Aorta (tissue), 5 donors: ENCODE results near the gene CETN3. TPM values are rescaled to one million over a fixed set of nuclear protein-coding genes. Genes with fewer than 3 reads are reported as not detected.
A peak's percentile ranks its signal among the peaks of the same experiment; 100 is the strongest.

Source experiments
- ATAC-seq: fragments of 200-7000 bp; cut with Tn5 transposase; one replicate; pipeline ENCODE4 v1.9.1; 2022; ENCODE audit warnings: moderate library complexity; ENCODE audit not compliant: low FRiP score
- DNase-seq, 2 donors: peaks; one replicate each; pipeline ENCODE4 v3.0.0-alpha.2; 2020
- H3K27ac ChIP-seq, 2 donors: one replicate each; pipeline ENCODE4 v1.5.1; 2013; ENCODE audit warnings: low read length in 2 of 2, mild to moderate bottlenecking in 2 of 2, moderate library complexity in 2 of 2, control low read depth in 1 of 2, inconsistent platforms in 1 of 2, low read depth in 1 of 2
- H3K27me3 ChIP-seq, 2 donors: one replicate each; pipeline ENCODE4 v1.6.1; 2013; ENCODE audit warnings: control low read depth in 1 of 2, low read length in 1 of 2, mild to moderate bottlenecking in 1 of 2, moderate library complexity in 1 of 2; ENCODE audit not compliant: insufficient read depth in 2 of 2, control insufficient read depth in 1 of 2
- H3K36me3 ChIP-seq, 2 donors: one replicate each; pipeline ENCODE4 v1.6.1; 2013; ENCODE audit warnings: control low read depth in 1 of 2, low read length in 1 of 2, mild to moderate bottlenecking in 1 of 2; ENCODE audit not compliant: insufficient read depth in 2 of 2, control insufficient read depth in 1 of 2
- H3K4me1 ChIP-seq, 2 donors: one replicate each; pipeline ENCODE4 v1.6.1; 2013; ENCODE audit warnings: low read length in 2 of 2, control low read depth in 1 of 2, mild to moderate bottlenecking in 1 of 2, moderate library complexity in 1 of 2; ENCODE audit not compliant: insufficient read depth in 2 of 2, control insufficient read depth in 1 of 2
- H3K4me3 ChIP-seq, 2 donors: one replicate each; pipeline ENCODE4 v1.5.1; 2013; ENCODE audit warnings: low read length in 2 of 2, control low read depth in 1 of 2, mild to moderate bottlenecking in 1 of 2
- H3K9me3 ChIP-seq: one replicate; pipeline ENCODE4 v1.6.1; 2013; ENCODE audit warnings: mild to moderate bottlenecking, low read length; ENCODE audit not compliant: control insufficient read depth
- WGBS, 2 donors: extraction: QIAGEN DNeasy Blood & Tissue Kit; methylation state at CpG; one replicate each; pipeline ENCODE4 v1.1.7; 2013; 5-methylcytosine and 5-hydroxymethylcytosine counted together
- intact Hi-C, 2 donors: fragments of 100-400 bp; cut with DNase I; formaldehyde crosslinking; loops; one replicate each; pipeline versions ENCODE4 v1.14.2 to v1.15.0; 2022
- polyA plus RNA-seq, 2 donors: library from polyadenylated mRNA; stranded (reverse); fragments of 200-250 nt; gene quantifications; one replicate each; pipeline ENCODE4 v1.2.3, GENCODE V29; 2013
- total RNA-seq, 2 donors: library from RNA; stranded (reverse); fragmentation: NEBNext Ultra II Directional; extraction: Animal tissue kit (Norgen Biotek cat#: 25700); gene quantifications; one replicate each; pipeline ENCODE4 v1.2.1, GENCODE V29; 2021
- donor health status: healthy with polysubstance abuse.
- donor health status: Bipolar disorder and iron deficiency.
- donor health status: DM: no; HTN: no; CAD: no.
- donor health status: DM: no; HTN: no; CAD: no.
- donor health status: DM: yes; HTN: yes; CAD: no.

CETN3 gene
- total and polyA plus RNA-seq, 4 donors: 12.6 to 25.7 (median 16.1) TPM

- 15 to 25% methylated on average over 1 of the region's 1 CpG for WGBS, 2 donors
- no peaks in the 10 kb centered on the region for H3K36me3 ChIP-seq
- no peak overlapping the region for H3K27ac ChIP-seq
- H3K4me1 ChIP-seq: no peaks in the 10 kb centered on the region
- peaks cover 0 to 1% of the 10 kb centered on the region in 2 donors for H3K27me3 ChIP-seq
- ATAC-seq (no peak), DNase-seq (no peak)
- H3K9me3 ChIP-seq: no peaks in the 10 kb centered on the region
- intact Hi-C loops: no loop called here
- H3K4me3 ChIP-seq: no peak overlapping the region
Observed at GRCh38 chr5:90418214-90418613, 8.7 kb upstream of the CETN3 start.

DNA sequence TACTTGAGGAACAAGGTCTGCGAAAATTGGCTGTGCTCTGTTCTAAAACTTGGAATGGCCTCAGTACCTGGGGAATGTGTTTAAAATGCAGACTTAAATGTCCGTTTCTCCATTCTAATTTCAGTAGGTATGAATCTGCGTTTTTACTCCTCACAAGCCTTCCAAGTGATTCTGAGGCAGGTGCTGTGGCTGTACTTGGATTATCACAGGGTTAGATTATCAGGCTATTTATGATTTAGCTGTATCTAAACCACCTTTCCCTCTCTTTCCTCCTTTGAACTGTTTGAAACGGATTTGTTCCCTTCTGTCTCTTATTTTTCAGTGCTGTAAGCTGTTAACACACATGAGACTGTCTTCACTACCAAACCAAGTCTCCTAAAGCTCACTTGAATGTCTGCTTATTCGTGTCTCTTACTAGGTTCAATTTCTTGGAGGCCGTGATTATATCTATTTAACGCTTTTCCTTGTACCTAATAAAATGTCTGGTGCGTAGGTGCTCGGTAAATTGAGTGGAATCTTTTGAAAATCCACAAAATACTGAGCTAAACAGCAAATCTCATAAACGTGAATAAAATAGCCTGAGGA, 714 bp upstream of the CETN3 start:
- Histone ChIP-seq H3K36me3 (no peaks in the 10 kb centered on the region), H3K4me3 (peak overlapping the region; percentile 32 to 61), H3K27ac (peak overlapping the region; percentile 79 to 98), H3K9me3 (no peaks in the 10 kb centered on the region), H3K27me3 (no peaks in the 10 kb centered on the region), H3K4me1 (no peaks in the 10 kb centered on the region)
- no peak for ATAC-seq
- intact Hi-C loops: no loop called here
- WGBS, 2 donors: 1 to 2% methylated on average over 10 of the region's 10 CpGs
- DNase-seq: no peak

DNA sequence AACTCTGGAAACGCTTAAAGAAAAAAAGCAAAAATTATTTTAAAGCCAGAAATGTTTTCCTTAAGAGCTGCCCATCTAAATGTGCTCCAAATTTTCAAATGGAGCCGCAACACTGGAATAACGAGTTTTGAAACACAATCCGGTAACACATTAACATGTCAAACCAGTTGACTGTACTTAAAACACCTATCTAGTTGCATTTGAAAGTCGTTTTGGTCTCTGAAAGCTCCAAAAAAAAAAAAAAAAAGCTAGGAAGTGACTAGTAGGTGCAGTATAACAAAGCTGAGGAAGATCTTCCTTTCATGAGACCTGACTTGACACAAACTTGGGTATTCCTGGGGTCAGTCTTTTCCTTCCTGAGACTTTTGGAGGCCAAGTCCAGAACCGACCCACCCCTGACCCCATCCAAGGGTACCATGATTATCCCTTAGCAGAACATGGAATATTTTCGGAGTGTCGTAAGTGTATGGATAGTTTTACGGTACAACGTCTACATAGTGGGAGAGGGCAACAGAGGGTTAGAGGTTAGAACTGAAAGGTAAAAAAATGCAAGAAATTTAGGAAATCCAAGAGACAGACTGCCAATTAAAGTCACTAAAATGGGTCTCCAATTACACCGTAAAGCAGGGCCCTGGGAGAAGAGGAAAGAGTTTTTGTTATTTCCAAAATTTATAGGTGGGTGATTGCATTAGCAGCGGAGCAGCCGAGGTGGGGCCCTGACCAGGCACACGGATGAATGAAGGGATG, 812 bp downstream of the CETN3 start:
- Histone ChIP-seq H3K9me3 (no peaks in the 10 kb centered on the region), H3K27me3 (no peaks in the 10 kb centered on the region), H3K4me1 (no peaks in the 10 kb centered on the region), H3K4me3 (peak overlapping the region; percentile 83 to 95), H3K36me3 (peaks cover 0 to 2% of the 10 kb centered on the region in 2 donors), H3K27ac (peak overlapping the region; percentile 29 to 95)
- DNase-seq (no peak), ATAC-seq (no peak)
- WGBS, 2 donors: 6 to 9% methylated on average over 14 of the region's 14 CpGs
- intact Hi-C loops: no loop called here

DNA sequence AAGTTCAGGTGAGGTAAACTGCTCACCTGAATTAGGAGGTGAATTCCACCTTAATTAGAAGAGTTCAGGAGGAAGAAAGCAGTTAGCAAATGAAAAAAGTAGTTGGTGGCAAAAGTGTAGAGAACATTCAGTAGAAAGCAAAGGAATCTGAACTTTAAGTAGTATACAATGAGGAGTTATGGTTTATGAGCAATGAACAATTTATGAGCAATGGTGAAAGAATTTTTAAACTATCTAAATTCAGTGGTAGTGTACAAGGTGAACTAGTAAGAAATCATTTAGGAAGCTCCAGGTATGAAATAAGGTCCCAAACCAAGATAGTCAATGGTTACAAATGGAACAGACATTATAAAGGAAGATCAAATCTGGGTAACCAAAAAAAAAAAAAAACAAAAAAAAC, 3.1 kb downstream of the CETN3 start:
- Histone ChIP-seq H3K4me3 (no peak overlapping the region), H3K36me3 (peaks cover 0 to 2% of the 10 kb centered on the region in 2 donors), H3K4me1 (no peaks in the 10 kb centered on the region), H3K9me3 (no peaks in the 10 kb centered on the region), H3K27me3 (no peaks in the 10 kb centered on the region), H3K27ac (no peak overlapping the region)
- intact Hi-C loops: no loop called here
- DNase-seq (no peak), ATAC-seq (no peak)

DNA sequence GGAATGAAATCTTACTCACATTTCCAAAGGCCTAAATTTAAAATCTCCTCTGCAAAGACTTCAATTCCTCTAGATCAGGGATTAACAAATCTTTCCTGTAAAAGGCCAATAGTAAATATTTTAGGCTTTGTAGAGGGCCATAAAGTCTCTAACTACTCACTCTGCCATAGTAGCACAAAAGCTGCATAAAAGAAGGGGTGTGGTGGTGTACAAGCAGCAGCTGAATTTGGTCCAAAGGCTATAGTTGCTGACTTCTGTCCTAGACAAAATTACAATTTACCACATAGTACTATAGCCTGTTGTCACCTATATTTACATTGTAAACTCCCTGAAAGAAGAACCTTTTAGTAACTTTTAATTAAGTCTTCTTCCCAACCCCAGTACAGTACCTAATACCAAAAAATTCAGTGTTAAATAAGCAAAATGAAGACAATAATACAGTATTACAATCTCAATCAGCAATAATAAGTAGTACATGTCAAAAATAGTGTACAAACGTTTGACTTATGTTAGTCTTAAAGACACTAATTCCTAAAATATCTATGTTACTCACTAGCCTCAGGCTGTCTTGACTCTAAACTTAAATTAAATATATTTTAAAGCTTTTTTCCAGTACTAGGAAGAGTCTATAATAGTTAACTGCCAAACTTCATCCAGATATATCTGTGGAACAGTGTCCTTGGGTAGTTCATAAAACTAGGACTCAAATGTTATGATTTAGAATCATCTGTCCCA, 6.9 kb downstream of the CETN3 start:
- ATAC-seq (no peak), DNase-seq (no peak)
- 63 to 65% methylated on average over 1 of the region's 1 CpG for WGBS, 2 donors
- Histone ChIP-seq H3K9me3 (no peaks in the 10 kb centered on the region), H3K4me3 (no peak overlapping the region), H3K27me3 (no peaks in the 10 kb centered on the region), H3K27ac (no peak overlapping the region), H3K36me3 (peaks cover 0 to 2% of the 10 kb centered on the region in 2 donors), H3K4me1 (no peaks in the 10 kb centered on the region)
- intact Hi-C loops: no loop called here

DNA sequence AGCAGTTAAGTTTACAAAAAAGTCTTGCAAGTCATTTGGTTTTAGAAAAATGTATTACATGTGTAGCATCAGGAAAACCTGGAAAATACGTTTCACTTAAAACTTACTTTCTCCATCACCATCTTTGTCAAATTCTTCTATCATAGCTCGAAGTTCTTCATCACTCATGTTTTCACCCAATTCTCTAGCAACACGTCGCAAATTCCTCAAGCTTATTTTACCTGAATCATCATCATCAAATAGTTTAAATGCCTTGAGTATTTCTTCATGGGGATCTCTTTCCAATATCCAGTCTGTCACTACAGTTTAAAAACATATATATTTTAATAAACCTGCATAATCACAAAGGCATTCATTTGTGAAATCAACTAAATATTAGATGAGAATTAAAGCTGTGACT, 10.3 kb downstream of the CETN3 start:
- no peaks in the 10 kb centered on the region for H3K27me3 ChIP-seq
- no peak overlapping the region for H3K4me3 ChIP-seq
- DNase-seq (no peak), ATAC-seq (no peak)
- no peak overlapping the region for H3K27ac ChIP-seq
- H3K4me1 ChIP-seq: no peaks in the 10 kb centered on the region
- 93% methylated on average over 4 of the region's 4 CpGs for WGBS, 2 donors
- intact Hi-C loops: no loop called here
- H3K36me3 ChIP-seq: no peaks in the 10 kb centered on the region
- H3K9me3 ChIP-seq: no peaks in the 10 kb centered on the region

- H3K27me3 ChIP-seq: no peaks in the 10 kb centered on the region
- DNase-seq (no peak), ATAC-seq (no peak)
- no peak overlapping the region for H3K4me3 ChIP-seq
- H3K9me3 ChIP-seq: no peaks in the 10 kb centered on the region
- no peak overlapping the region for H3K27ac ChIP-seq
- no peaks in the 10 kb centered on the region for H3K36me3 ChIP-seq
- intact Hi-C loops: no loop called here
- H3K4me1 ChIP-seq: no peaks in the 10 kb centered on the region
- 91 to 98% methylated on average over 2 of the region's 2 CpGs for WGBS, 2 donors
Observed at GRCh38 chr5:90398726-90399125, 10.8 kb downstream of the CETN3 start.

DNA sequence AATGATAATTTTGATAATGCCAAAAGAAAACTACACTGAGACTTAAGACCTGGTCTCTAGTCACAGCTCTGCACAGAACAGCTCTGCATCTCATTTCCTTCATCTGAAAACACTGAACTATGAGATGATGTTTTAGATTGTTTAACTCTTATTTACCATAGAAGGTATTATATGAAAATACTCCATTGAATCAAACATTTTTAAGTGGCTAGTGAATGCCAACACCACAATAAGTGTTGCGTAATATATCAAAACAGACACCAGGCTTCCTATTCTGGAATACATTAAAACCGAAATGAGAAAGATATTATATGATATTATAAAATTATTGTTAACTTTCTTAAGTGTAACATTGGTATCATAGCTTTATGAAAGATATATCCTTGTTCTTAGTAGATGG, 14.6 kb downstream of the CETN3 start:
- H3K4me3 ChIP-seq: no peak overlapping the region
- no peaks in the 10 kb centered on the region for H3K9me3 ChIP-seq
- intact Hi-C loops: no loop called here
- H3K4me1 ChIP-seq: no peaks in the 10 kb centered on the region
- no peaks in the 10 kb centered on the region for H3K27me3 ChIP-seq
- ATAC-seq: no peak
- H3K27ac ChIP-seq: no peak overlapping the region
- no peaks in the 10 kb centered on the region for H3K36me3 ChIP-seq
- no peak for DNase-seq
- 97 to 98% methylated on average over 2 of the region's 2 CpGs for WGBS, 2 donors

GRCh38 chr5:90390928-90391327, 18.6 kb downstream of the CETN3 start:
- no peaks in the 10 kb centered on the region for H3K4me1 ChIP-seq
- ATAC-seq (no peak), DNase-seq (no peak)
- intact Hi-C loops: no loop called here
- WGBS, 2 donors: 85 to 87% methylated on average over 3 of the region's 3 CpGs
- H3K9me3 ChIP-seq: no peaks in the 10 kb centered on the region
- no peaks in the 10 kb centered on the region for H3K27me3 ChIP-seq
- no peak overlapping the region for H3K27ac ChIP-seq
- H3K4me3 ChIP-seq: no peak overlapping the region
- no peaks in the 10 kb centered on the region for H3K36me3 ChIP-seq
